Panc1 (cell line): Measurements from ENCODE around the gene PRDM12.

Source experiments
- CTCF ChIP-seq: fragments of 450-650 bp; IDR thresholded peaks from 2 replicates; pipeline ENCODE4 v1.5.1; 2017; ENCODE audit warnings: mild to moderate bottlenecking
- POLR2AphosphoS5 ChIP-seq: IDR thresholded peaks from 2 replicates; pipeline ENCODE4 v1.6.1; 2012; ENCODE audit warnings: mild to moderate bottlenecking, low read depth, low read length, moderate library complexity
- REST ChIP-seq, 2 experiments: IDR thresholded peaks; 2 replicates each; pipeline ENCODE4 v1.6.1; 2011 to 2012; ENCODE audit warnings: low read depth in 2 of 2, control low read depth in 1 of 2, low read length in 1 of 2, mild to moderate bottlenecking in 1 of 2, moderate library complexity in 1 of 2; ENCODE audit not compliant: insufficient read depth in 1 of 2
- SIN3A ChIP-seq: IDR thresholded peaks from 2 replicates; pipeline ENCODE4 v1.6.1; 2012; ENCODE audit warnings: low read depth, mild to moderate bottlenecking, low read length, moderate library complexity, borderline replicate concordance; ENCODE audit not compliant: insufficient read depth
- TCF7L2 ChIP-seq: IDR thresholded peaks from 2 replicates; pipeline ENCODE4 v1.6.1; 2011; ENCODE audit warnings: mild to moderate bottlenecking, low read depth, low read length, inconsistent platforms

GRCh38 chr9:130687615-130688014 lies 23.2 kb downstream of the PRDM12 start:
- TF ChIP-seq CTCF (no peak), SIN3A (no peak), POLR2AphosphoS5 (no peak), REST (IDR thresholded peaks at IDR 0.05; ENCODE audit: insufficient read depth in 1 of 2, low read depth in 2 of 2, low read length in 1 of 2) (no peak), TCF7L2 (no peak)
